ENCODE data around the gene ANP32B.
"Not testable (repeated sequence)": the region's sequence is repeated elsewhere in the genome, so short reads cannot be mapped to it uniquely, and the experiment has no call there.

ANP32B gene

DNA sequence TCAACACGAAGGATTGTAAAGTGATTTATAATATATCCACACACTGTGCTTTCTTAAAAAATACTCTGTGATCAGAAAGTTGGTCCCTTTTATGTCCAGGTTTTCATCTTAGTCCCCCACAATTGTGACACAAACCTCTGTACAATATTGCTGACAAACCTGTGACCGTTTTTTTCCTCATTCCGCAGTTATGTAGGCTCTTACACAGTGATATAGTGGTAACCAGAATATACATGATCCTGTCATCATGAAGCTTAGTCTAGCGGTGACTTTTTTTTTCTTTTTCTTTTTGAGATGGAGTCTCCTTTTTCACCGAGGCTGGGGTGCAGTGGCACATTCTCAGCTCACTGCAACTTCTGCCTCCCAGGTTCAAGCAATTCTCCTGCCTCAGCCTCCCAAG is 8.7 kb downstream of the ANP32B start:
- DNase-seq: no peak

DNA sequence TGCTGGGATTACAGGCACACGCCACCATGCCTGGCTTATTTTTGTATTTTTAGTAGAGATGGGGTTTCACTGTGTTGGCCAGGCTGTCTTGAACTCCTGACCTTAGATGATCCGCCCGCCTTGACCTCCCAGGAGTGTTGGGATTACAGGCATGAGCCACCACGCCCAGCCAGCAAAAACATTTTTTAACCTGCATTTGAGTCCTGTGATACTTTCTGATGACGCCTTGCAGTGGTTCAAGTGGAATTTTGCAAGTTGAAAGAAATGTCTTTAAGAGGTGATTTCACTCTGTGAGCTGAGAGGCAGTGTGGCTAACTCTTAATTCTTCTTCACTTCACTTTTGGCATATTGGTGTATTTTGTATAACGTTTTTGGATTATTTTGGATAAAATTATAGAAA is 9.1 kb downstream of the ANP32B start:
- DNase-seq: no peak

DNA sequence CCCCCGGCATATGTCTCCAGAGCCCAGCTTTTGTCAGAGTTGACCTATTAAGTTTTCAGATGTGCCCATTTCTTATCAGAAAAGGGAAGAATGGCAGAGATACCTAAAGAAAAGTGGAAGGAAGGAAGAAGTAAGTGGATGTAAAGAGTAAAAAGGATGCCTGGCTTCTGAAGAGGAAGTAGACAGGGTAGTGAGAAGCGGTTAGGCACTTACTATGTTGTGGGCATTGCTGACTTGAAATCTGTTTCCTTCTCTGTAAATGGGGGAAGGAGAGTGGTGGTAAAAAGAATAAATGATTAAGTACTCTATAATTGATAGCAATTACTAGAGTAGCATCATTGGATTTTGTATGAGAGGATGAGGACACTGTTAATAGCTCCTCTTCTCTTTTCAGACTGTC is 9.9 kb downstream of the ANP32B start:
- DNase-seq: no peak

DNA sequence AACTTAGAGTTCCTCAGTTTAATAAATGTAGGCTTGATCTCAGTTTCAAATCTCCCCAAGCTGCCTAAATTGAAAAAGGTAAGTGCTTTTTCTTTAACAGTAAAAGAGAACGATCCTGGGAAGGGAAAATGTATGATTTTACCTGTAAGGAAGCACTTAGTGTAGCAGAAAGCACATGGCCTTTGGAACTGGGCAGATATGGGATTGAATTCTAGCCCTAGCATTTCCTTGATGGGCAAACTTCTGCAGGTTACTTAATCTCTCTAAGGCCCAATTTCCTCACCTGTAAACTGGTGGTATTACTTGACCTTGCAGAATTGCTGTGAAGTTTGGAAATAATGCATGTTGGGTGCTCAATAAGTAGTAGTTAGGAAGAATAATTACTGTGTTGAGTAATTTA is 11.6 kb downstream of the ANP32B start:
- DNase-seq: no peak

DNA sequence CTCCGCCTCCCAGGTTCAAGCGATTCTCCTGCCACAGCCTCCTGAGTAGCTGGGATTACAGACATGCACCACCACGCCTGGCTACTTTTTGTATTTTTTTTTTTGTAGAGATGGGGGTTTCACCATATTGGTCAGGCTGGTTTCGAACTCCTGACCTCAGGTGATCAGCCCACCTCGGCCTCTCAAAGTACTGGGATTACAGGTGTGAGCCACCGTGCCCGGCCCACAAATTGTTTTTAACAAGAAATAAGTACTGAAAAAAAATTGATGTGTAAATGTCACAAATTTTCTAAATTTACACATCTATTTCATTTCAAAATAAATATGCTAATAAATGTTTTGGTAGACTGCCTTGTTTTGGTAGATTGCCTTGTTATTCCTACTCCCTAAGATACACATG is 13.5 kb downstream of the ANP32B start:
- not testable (repeated sequence) for DNase-seq

DNA sequence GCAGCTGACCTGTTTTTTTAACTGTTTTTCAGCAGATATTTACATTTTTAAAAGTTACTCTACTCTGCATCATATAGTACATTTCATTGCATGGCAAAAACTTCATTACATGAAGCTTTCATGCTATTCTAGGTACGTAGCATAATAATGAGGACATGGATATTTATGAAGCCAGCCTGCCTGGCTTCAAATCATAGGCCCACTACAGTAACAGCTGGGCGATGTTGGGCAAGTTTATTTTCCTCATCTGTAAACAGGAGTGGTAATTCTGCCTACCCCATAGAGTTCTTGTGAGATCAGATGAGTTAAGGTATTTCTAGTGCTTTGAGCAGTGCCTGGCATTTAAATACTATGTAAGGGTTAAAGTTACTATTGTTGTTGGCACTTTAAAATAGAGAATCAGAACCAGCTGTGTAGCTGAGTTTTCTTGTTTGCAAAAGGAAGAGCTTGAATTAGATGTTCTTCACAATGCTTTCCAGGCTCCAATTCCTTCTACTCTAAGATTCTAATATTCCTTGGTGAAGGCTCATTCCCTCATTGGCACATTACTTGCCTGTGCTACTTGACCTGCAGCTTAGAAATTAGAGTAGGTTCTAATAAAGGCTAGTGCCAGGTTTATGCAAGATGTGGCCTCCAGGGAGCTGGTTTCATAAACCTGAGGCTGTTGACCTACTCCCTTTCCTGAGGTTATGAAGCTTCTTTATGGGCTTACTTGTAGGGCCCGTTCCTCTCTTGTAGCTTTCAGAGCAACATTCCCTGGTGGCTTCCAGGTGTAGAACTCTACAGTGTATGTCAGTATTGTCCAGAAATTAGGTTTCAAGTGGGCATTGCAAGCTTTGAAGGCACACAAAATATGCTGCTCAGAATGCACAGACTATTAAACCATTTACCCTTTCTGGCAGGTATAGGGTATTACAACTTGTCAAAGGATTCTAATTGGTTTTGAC is 14.5 kb downstream of the ANP32B start:
- no peak for DNase-seq

DNA sequence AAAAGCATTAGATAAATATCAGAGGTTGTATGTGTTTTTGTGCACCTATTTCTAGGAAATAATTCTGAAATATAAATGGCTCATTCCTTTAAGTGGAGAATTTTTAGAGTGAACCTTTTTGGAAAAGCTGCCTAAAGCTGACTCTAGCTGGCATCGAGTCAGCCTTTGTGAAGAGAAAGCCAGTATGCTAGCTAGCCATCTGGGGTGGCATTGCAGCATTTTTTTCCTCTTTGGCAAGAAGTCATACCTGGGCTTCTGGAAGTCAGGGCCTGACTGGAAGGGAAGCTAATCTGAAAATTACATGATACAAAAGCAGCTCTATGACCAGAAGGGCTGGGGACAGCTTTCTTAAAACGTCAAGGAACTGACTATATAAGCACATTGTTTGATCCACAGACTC is 19.7 kb downstream of the ANP32B start:
- no peak for DNase-seq

DNA sequence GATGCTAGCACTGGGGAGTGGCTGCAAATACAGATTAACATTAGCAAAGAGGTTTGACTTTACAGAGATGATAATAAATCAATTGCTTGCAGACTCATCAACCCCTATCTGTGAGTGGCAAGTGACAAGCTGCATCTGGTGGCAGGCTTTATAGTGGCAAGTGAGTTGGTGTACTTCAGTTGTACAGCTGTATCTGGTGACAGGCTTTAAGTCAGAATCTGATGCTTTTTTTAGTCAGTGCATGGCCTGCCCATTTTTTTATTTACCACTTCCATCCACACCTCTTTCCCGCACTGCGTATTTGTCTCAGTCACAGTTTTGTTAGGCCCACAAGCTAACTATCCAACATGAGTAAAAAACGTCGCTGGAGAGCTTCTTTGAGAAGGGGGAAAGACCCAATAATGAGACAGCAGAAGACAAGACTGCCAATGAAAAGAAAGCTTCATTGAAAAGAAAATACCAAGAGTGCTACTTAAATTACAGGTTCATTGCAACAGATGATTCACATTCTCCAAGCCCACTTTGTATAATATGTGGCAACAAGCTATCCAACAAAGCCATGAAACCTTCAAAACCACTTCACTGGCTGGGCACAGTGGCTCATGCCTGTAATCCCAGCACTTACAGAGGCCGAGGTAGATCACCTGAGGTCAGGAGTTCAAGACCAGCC is 23.1 kb downstream of the ANP32B start:
- no peak for DNase-seq

DNA sequence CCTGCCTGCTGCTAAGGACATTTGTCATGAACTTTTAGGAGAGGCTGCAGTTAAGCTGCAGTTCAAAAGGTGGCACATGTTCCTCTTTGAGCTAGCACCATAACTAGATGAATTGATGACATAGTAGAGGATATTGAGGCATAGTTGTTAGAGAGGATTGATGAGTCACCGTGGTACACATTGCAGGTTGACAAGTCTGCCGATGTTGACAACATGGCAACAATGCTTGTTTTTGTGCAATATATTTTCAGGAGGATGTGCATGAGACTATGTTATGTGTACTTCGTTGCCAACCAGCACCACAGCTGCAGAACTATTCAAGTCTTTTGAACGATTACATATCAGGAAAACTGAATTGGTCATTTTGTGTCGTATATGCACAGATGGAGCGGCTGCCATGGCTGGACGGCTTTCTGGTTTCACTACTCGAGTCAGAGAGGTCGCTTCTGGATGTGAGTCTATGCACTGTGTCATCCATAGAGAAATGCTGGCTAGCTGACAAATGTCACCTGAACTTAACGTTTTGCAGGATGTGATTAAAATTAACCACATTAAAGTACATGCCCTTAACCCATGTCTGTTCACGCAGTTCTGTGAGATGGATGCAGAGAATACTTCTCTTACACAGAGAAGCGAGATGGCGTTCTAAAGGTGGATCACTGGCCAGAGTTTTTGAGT is 24.2 kb downstream of the ANP32B start:
- DNase-seq: no peak

DNA sequence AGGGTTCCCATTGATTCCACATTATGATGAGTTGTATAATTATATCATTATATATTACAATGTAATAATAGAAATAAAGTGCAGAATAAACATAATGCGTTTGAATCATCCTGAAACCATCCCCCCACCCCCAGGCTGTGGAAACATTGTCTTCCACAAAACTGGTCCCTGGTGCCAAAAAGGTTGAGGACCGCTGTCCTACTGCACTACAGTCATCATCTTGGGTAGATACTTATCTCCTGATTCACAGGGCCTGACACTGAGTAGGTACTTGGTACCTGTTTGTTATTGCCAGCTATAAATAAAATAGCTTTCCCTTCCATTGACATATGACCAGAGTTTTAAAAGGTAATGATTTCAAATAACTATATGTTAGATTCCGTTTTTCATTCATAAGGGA is 25.6 kb downstream of the ANP32B start:
- no peak for DNase-seq

DNA sequence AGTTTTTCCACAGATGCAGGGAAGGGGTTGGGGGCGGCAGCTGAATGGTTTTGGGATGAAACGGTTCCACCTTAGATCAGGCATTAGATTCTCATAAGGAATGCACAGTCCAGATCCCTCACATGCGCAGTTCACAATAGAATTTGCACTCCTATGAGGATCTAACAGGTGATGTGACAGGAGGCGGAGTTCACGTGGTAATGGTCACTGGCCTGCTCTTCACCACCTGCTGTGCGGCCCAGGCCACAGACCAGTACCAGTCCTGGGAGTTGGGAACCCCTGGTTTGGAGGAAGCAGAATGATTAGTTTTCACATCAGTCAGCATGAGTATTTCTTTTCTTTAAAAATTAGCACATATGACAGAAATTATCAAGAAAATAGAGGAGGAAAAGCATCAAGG is 26.3 kb downstream of the ANP32B start:
- DNase-seq: no peak

DNA sequence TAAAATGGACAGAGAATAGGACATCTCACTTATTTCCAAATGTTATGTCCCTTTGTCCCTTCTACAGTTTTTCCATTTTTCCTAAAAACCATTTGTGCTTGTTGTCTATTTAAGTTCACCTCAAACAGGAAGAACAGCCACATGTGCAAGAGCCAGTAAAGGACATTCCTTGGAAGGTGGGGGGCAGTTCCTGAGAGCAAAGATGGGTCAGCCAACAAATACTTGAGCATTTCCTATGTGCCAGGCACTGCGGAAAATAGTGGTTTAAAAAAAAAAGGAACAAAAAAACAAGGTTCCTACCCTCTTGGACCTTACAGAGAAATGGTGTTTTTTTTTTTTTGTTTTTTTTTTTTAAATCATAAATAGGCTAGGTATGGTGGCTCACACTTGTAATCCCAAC is 26.8 kb downstream of the ANP32B start:
- DNase-seq: no peak

DNA sequence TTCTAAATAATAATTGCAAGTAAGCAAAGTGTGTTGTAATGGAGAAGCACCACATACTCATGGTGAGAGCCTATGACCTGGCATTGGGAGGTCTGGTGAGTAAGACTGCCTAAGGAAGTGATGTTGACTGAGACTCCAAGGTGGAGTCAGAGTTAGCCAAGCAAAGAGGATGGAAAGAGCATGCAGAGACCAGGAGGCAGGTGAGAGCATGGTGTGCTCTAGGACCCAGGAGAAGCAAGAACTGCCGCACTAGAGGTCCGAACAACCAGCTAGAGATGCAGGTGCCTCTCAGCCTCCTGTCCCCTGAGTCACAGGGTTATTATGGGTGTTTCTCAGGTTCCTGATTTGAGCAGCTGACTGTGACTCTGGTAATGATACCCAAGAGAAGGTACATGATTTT is 27.3 kb downstream of the ANP32B start:
- DNase-seq: no peak

DNA sequence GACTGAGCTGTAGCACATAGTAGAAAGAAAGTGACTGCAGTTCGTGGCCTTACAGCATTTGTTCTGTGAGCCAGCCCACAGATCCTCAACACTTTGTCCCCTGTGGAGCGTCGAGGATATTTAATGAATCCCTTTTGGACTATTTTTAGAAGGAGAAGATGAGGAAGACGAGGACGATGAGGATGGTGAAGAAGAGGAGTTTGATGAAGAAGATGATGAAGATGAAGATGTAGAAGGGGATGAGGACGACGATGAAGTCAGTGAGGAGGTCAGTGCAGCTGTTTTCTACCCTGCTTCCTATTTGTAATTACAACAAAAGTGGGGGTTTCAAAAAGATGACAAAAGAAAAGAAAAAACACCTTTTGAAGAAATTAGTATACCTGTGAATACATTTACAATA is 28.0 kb downstream of the ANP32B start:
- DNase-seq: no peak

DNA sequence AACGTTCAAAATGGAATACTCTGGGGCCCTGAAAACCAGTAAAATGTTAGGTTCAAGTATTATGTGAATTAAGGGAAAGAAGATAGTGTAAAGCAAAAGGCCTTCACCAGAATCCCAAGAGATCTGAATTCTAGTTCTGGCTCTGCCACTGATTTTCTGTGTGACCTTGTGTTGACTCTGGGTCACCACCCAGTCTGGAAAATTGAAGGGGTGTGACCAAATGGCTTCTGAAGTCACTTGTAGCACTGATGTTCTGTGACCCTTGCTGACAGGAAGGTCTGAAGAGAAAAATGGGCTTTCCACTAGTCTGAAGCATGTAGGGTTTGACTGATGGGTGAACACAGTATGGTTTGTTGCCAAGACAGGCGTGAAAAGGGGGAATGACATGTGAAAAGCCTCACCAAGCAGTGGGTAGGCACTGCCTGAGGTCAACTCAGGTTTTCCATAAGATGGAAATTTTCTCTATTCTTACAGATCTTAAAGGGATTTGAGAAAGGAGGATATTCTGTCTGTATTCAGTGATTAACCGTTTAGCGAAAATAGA is 33.1 kb downstream of the ANP32B start:
- DNase-seq: no peak

DNA sequence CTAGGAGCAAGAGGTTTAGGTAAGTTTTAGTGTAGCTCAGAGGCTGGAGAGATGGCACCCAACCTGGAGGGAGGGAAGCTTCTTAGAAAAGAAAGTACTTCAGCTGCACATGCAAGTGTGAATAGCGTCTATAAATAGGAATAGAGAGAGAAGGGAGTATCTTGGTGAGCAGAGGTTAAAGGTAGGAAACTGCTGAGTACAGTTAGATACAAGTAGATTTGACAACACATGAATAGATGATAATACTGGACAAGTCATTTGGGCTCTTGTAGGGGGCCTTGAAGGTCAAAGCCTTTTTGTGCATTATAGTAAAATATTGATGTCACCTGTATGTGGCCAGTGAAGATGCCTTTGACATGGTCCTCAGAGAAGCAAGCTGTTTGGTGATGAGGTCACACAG is 34.2 kb downstream of the ANP32B start:
- DNase-seq: no peak

DNA sequence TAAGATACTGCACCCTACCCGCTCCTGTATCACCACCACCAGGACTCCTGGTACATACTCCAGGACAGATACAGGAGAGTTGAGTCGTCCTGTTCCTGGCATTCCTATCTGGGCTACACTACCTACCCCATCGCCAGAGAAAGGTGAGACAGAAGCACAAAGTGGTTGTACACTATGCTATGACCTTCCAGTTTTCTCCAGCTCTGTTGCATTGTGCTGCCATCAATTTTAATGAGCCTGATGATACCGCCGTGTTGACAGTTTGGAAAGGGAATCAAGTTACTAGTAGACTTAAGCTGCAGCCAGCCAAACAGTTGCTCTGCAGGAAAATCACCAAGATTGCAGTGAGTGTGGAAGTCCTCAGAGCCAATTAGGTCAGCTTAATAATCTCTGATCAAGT is 35.2 kb downstream of the ANP32B start:
- DNase-seq: no peak

DNA sequence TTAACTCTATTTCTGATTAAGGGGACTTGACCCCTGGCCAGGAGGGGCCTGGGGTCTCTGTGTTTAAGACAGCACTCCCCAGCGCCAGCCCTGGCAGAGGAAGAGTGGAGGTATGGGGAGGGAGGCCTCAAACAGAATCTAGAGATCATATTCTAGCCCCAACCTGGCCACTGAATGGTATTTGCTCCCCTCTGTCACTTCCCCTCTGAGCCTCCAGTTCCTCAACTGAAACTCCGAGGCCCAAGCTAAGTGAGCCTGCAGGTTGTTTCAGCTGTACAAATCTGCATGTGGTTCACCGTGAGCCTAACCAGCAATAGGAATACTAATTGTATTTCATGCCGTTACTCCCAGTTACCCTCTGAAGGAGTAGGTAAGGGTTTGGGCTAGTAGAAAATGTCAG is 36.0 kb downstream of the ANP32B start:
- no peak for DNase-seq

DNA sequence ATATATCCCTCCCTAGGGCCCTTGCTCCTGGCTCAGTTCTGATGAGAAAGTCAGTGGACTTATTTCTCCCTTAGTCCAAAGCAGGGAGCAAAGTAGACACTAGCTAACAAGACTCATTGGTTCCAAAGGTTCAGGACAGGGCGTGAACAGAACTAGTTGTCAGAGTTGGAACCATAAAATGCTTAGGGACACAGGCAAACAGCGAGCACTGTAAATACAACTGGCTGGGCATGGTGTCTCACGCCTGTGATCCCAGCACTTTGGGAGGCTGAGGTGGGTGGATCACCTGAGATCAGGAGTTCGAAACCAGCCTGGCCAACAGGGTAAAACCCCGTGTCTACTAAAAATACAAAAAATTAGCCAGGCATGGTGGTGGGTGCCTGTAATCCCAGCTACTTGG is 36.7 kb downstream of the ANP32B start:
- DNase-seq: not testable (repeated sequence)

DNA sequence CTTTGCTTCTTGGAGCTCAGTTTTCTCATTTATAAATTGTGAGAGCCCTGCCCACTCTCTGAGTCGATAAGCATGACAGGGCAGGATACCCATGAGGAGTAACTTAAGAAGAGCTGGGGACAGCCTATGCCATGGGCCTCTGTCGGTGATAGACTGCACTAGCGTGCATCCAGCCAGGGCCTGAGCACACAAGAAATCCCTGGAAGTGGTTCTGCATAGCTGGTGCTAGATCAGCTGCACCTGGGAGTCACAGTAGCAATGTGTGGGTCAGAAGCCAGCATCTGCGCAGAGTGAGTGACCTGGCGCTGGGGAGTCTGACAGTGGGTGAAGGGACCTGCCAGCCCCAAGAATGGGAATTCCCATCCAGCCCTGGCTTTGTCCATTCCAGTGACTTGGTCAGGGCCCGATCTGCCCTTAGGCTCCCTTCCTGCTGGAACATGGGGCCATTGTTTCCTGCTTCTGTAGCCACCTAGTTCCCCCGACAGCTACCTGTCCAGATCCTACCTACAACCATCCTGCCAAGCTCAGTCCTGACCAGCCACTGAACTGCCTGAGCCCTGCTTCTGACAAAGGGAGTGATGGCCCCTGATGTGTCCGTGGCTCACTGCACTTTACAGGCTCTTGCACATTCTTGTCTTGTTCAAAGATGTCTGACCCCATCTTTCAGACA is 37.5 kb downstream of the ANP32B start:
- DNase-seq: no peak

DNA sequence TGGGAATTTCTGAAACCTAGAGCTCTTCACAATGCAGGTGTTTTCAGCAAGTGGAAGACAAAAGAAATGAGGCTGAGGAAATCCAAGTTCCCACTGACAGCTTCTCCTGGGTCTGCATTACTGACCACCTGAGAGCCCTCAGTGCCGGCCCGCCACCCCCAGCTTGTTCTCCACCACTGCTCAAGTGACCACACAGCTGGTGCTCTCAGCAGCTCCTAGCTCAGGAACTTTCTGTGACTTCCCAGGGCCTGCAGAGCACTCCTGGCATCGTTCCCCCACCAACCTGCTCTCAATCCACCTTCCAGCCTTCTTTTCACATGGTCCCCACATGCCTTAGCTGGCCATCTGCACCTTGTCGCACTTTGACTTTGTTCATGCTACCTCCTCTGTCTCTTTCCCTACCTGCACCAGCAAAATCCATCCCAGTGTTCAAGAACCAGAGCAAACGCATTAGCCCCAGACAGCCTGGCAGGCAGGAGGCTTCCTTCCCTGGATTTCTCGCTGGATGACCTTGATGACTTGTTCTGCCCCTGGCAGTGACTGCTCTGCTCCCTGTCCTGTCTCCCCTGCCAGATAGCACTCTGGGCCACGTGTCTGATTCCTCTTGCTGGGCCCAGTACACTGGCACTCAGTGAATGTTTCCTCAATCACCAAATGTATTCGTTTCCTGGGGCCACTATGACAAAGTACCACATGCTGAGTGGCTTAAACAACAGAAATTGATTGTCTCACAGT is 38.3 kb downstream of the ANP32B start:
- no peak for DNase-seq

DNA sequence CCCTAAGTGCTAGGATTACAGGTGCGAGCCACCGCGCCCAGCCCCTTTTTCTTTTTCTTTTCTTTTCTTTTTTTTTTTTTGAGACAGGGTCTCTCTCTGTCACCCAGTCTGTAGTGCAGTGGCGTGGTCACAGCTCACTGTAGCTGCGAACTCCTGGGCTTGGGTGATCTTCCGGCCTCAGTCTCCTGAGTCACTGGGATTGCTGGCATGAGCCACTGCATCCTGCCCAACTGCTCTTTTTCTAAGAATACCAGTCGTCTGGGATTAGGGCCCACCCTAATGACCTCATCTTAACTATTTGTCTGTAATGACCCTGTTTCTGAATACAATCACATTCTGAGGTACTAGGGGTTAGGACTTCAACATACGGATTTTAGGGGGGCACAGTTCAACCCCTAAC is 39.3 kb downstream of the ANP32B start:
- no peak for DNase-seq
